HUES64 (cell line): ENCODE results near the gene SOX10.

Experiments
- H3K27ac ChIP-seq: 2 replicates; pipeline ENCODE4 v1.7.0; 2013; ENCODE audit warnings: low read depth, low read length, inconsistent platforms
- H3K27me3 ChIP-seq: 2 replicates; pipeline ENCODE4 v1.6.1; 2013; ENCODE audit warnings: mild to moderate bottlenecking, low read length; ENCODE audit not compliant: insufficient read depth
- H3K36me3 ChIP-seq: 2 replicates; pipeline ENCODE4 v1.6.1; 2013; ENCODE audit warnings: mild to moderate bottlenecking, low read length; ENCODE audit not compliant: insufficient read depth
- H3K4me1 ChIP-seq: 2 replicates; pipeline ENCODE4 v1.6.1; 2013; ENCODE audit warnings: mild to moderate bottlenecking, low read length, moderate library complexity; ENCODE audit not compliant: insufficient read depth
- H3K4me3 ChIP-seq: 2 replicates; pipeline ENCODE4 v1.5.1; 2013; ENCODE audit warnings: mild to moderate bottlenecking, low read length, moderate library complexity
- H3K9ac ChIP-seq: 2 replicates; pipeline ENCODE4 v1.6.1; 2013; ENCODE audit warnings: mild to moderate bottlenecking, low read depth, low read length
- H3K9me3 ChIP-seq: 2 replicates; pipeline ENCODE4 v1.6.1; 2013; ENCODE audit warnings: low read depth, low read length; ENCODE audit not compliant: insufficient read depth
- WGBS: fragments of 150-250, 120-280 bp; methylation state at CpG from one replicate; pipeline ENCODE4 v1.1.7; 2013; ENCODE audit warnings: missing lambda C conversion rate; 5-methylcytosine and 5-hydroxymethylcytosine counted together

SOX10 gene

DNA sequence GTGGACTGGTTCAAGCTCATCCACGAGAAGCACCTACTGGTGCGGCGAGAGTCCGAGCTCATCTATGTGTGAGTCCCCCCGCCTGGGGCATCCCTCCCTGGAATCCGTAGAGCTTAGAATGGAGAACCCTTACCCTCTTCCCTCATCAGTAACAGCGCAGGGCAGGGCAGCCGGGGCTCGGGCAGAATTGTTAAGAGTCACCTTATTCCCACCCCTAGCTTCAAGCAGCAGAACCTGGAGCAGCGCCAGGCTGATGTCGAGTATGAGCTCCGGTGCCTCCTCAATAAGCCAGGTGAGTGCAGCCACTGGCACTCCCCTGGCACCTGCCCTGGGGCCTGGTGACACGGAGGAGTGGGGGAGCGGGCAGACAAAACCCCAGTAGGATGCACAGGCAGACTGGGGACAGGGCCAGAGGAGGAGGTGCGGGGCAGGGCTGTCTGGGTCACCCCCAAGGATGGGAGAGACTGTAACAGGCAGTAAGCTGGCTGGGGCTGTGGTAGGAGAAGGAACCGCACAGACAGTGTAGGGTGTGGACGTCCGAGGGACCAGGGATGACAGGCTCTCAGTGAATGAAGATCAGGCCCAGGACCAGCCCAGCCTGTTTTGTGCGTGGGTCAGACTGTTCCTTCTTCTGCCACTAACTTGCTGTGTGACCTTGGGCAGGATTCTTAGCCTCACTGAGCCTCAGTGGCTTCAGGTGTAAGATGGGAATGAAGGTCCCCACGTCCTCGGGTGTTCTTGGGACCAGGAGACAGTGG is 51.4 kb downstream of the SOX10 start:
- Histone ChIP-seq H3K4me3 (no peak overlapping the region), H3K9me3 (no peaks in the 10 kb centered on the region), H3K27me3 (no peaks in the 10 kb centered on the region), H3K36me3 (peaks cover 43% of the 10 kb centered on the region), H3K9ac (no peak overlapping the region), H3K27ac (no peak overlapping the region), H3K4me1 (peaks cover 3% of the 10 kb centered on the region)
- WGBS, result 93% methylated on average over 21 of the region's 21 CpGs

- H3K9me3 ChIP-seq, result no peaks in the 10 kb centered on the region
- H3K27ac ChIP-seq, result no peak overlapping the region
- no peak overlapping the region for H3K9ac ChIP-seq
- 97% methylated on average over 10 of the region's 10 CpGs for WGBS
- no peaks in the 10 kb centered on the region for H3K27me3 ChIP-seq
- H3K36me3 ChIP-seq, result peaks cover 41% of the 10 kb centered on the region
- no peak overlapping the region for H3K4me3 ChIP-seq
- peaks cover 3% of the 10 kb centered on the region for H3K4me1 ChIP-seq
Measured at GRCh38 chr22:37932401-37932800, 52.0 kb downstream of the SOX10 start.

GRCh38 chr22:37931893-37932389 is 52.4 kb downstream of the SOX10 start:
- no peaks in the 10 kb centered on the region for H3K27me3 ChIP-seq
- no peak overlapping the region for H3K27ac ChIP-seq
- H3K4me3 ChIP-seq, result no peak overlapping the region
- H3K9ac ChIP-seq, result no peak overlapping the region
- H3K4me1 ChIP-seq, result peaks cover 3% of the 10 kb centered on the region
- H3K36me3 ChIP-seq, result peaks cover 39% of the 10 kb centered on the region
- WGBS, result 92% methylated on average over 6 of the region's 6 CpGs
- H3K9me3 ChIP-seq, result no peaks in the 10 kb centered on the region

DNA sequence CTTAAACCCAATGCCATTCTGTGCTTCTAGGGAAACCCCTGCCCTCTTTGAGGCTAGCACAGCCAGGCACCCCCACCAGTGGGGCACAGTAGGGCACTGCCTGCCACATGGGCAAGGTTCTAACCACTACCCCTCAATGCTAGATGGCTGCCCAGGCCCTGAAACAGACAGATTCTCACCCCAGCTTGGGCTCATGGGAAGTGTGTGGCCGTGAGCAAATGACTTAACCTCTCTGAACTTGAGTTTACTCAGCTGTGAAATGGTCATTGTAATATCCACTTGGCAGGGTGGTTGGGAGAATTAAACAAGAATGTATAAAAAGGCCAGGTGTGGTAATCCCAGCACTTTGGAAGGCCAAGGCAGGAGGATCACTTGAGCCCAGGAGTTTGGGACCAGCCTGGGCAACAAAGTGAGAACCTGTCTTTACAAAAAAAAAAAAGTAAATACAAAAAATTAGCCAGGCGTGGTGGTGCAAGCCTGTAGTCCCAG is 53.4 kb downstream of the SOX10 start:
- H3K27me3 ChIP-seq, result no peaks in the 10 kb centered on the region
- H3K9ac ChIP-seq, result no peak overlapping the region
- no peak overlapping the region for H3K27ac ChIP-seq
- H3K9me3 ChIP-seq, result no peaks in the 10 kb centered on the region
- WGBS, result 94% methylated on average over 2 of the region's 2 CpGs
- H3K4me1 ChIP-seq, result peaks cover 3% of the 10 kb centered on the region
- no peak overlapping the region for H3K4me3 ChIP-seq
- H3K36me3 ChIP-seq, result peaks cover 44% of the 10 kb centered on the region

- 92% methylated on average over 11 of the region's 11 CpGs for WGBS
- Histone ChIP-seq H3K27me3 (no peaks in the 10 kb centered on the region), H3K9me3 (no peaks in the 10 kb centered on the region), H3K9ac (no peak overlapping the region), H3K4me1 (peaks cover 3% of the 10 kb centered on the region), H3K4me3 (no peak overlapping the region), H3K27ac (no peak overlapping the region), H3K36me3 (peaks cover 49% of the 10 kb centered on the region)
Measured at GRCh38 chr22:37930270-37930951, 53.9 kb downstream of the SOX10 start.

DNA sequence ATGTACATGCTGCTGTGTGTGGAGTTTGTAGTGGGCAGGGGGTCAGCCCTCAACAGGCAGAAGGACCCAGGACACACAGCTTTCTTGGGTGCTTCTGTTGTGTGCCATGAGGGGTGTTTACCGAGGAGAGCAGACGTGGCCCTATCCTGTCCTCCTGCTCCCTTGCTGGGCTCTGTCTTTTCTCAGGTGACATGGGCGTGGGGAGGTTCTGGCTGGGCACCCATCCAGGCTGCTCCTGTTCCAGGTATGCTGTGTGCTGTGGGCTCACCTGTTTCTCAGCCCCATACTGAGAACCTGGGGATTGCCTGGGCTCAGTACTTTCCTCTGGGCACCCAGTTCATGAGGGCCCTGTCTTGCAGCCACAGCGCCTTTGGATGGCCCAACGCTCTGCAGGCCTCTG is 55.0 kb downstream of the SOX10 start:
- no peak overlapping the region for H3K27ac ChIP-seq
- H3K9me3 ChIP-seq, result no peaks in the 10 kb centered on the region
- H3K36me3 ChIP-seq, result peaks cover 56% of the 10 kb centered on the region
- peaks cover 3% of the 10 kb centered on the region for H3K4me1 ChIP-seq
- WGBS, result 95% methylated on average over 5 of the region's 5 CpGs
- no peaks in the 10 kb centered on the region for H3K27me3 ChIP-seq
- no peak overlapping the region for H3K9ac ChIP-seq
- no peak overlapping the region for H3K4me3 ChIP-seq

DNA sequence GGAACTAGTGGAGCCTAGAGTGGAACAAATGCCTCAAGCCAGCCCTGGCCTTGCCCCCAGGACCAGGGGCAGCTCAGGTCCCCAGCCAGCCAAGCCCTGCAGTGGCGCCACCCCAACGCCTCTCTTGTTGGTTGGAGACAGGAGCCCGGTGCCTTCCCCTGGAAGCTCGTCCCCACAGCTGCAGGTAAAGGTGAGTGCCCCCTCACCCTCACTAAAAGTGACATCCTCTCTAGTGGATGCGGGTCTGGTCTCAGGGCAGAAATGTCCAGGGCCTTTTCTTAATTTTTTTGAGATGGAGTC is 56.8 kb downstream of the SOX10 start:
- peaks cover 50% of the 10 kb centered on the region for H3K36me3 ChIP-seq
- no peak overlapping the region for H3K27ac ChIP-seq
- no peak overlapping the region for H3K4me3 ChIP-seq
- 97% methylated on average over 5 of the region's 5 CpGs for WGBS
- H3K4me1 ChIP-seq, result no peaks in the 10 kb centered on the region
- H3K27me3 ChIP-seq, result no peaks in the 10 kb centered on the region
- H3K9me3 ChIP-seq, result no peaks in the 10 kb centered on the region
- H3K9ac ChIP-seq, result no peak overlapping the region

GRCh38 chr22:37926771-37927636 is 57.4 kb downstream of the SOX10 start:
- 96% methylated on average over 32 of the region's 32 CpGs for WGBS
- Histone ChIP-seq H3K36me3 (peaks cover 45% of the 10 kb centered on the region), H3K27ac (no peak overlapping the region), H3K9ac (no peak overlapping the region), H3K4me3 (no peak overlapping the region), H3K9me3 (no peaks in the 10 kb centered on the region), H3K4me1 (no peaks in the 10 kb centered on the region), H3K27me3 (no peaks in the 10 kb centered on the region)

DNA sequence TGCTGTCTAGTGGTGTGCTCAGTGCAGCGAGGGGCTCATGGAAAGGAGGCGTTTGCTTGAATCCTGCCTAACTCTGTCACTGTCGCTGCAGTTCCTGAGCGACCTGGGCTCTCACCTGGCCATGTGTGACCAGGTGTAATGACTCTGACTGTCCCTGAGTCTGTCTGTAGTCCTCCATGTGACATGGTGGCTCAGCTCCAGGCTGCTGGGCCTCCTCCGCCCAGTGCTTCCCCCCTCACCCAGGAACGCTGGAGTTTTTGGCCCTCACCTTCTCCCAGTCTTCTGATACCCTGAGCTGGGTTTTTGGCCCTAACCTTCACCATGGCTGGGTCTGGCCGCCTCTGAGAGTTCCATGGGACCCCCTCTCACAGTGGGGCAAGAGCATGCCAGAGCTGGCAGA is 58.0 kb downstream of the SOX10 start:
- H3K36me3 ChIP-seq, result peaks cover 48% of the 10 kb centered on the region
- H3K27me3 ChIP-seq, result no peaks in the 10 kb centered on the region
- no peak overlapping the region for H3K27ac ChIP-seq
- H3K9ac ChIP-seq, result no peak overlapping the region
- 95% methylated on average over 7 of the region's 7 CpGs for whole genome bisulfite sequencing
- H3K4me1 ChIP-seq, result no peaks in the 10 kb centered on the region
- no peaks in the 10 kb centered on the region for H3K9me3 ChIP-seq
- H3K4me3 ChIP-seq, result no peak overlapping the region

- Histone ChIP-seq H3K9ac (no peak overlapping the region), H3K4me1 (no peaks in the 10 kb centered on the region), H3K4me3 (no peak overlapping the region), H3K27ac (no peak overlapping the region), H3K9me3 (no peaks in the 10 kb centered on the region), H3K36me3 (peaks cover 54% of the 10 kb centered on the region), H3K27me3 (no peaks in the 10 kb centered on the region)
- 96% methylated on average over 12 of the region's 15 CpGs for WGBS
Measured at GRCh38 chr22:37925767-37926166, 58.6 kb downstream of the SOX10 start.

- Histone ChIP-seq H3K36me3 (peaks cover 54% of the 10 kb centered on the region), H3K4me3 (no peak overlapping the region), H3K4me1 (no peaks in the 10 kb centered on the region), H3K9ac (no peak overlapping the region), H3K27ac (no peak overlapping the region), H3K9me3 (no peaks in the 10 kb centered on the region), H3K27me3 (no peaks in the 10 kb centered on the region)
- 93% methylated on average over 3 of the region's 3 CpGs for WGBS
Measured at GRCh38 chr22:37925330-37925729, 59.0 kb downstream of the SOX10 start.
